Esophagus squamous epithelium (tissue), 4 donors: ENCODE measurements around the gene PALM.
A peak's percentile ranks its signal among the peaks of the same experiment; 100 is the strongest.

Experiments
- CTCF ChIP-seq, 6 experiments: fragments of 450-650 bp in 4 of 6; fragments of 200-600 bp in 2 of 6; sonication (generic) in 2 of 6; IDR thresholded peaks; one replicate each; pipeline ENCODE4 v1.5.1; 2016 to 2019; ENCODE audit warnings: antibody characterized with exemption in 6 of 6, mild to moderate bottlenecking in 4 of 6, moderate library complexity in 4 of 6
- POLR2A ChIP-seq, 4 donors: fragments of 450-650 bp; IDR thresholded peaks; one replicate each; pipeline ENCODE4 v1.6.1; 2017; ENCODE audit warnings: antibody characterized with exemption in 4 of 4, mild to moderate bottlenecking in 4 of 4, moderate library complexity in 3 of 4

GRCh38 chr19:778910-779653 lies 70.3 kb downstream of the PALM start:
- TF ChIP-seq CTCF (IDR thresholded peaks at IDR 0.05) (peak in 1 of 6 experiments; percentile 4), POLR2A (IDR thresholded peaks at IDR 0.05) (no peak)
